Stimulated activated CD4-positive, alpha-beta T cell treated with anti-CD3 and anti-CD28 coated beads, Interleukin-12 subunit alpha, Interleukin-12 subunit beta, amount 100 ng/mL, for 24 hours (primary cell): ENCODE data around the gene PTBP1.
"Not testable (repeated sequence)": the region's sequence is repeated elsewhere in the genome, so short reads cannot be mapped to it uniquely, and the experiment has no call there.

Experiments
- DNase-seq, 2 experiments: peaks; one replicate each; pipeline ENCODE4 v3.0.0-alpha.2; 2020; ENCODE audit warnings: low read depth in 2 of 2

Gene PTBP1

GRCh38 chr19:827710-828321 lies 30.6 kb downstream of the PTBP1 start, which contains the start of gene AZU1:
Gene AZU1, plus strand, starts transcription at chr19:827837. Its CDS starts 10 bp downstream, at chr19:827847.
- DNase-seq, result no peak

GRCh38 chr19:829129-829758 lies 32.0 kb downstream of the PTBP1 start:
- no peak for DNase-seq

GRCh38 chr19:831407-832369 lies 34.4 kb downstream of the PTBP1 start:
- DNase-seq, result no peak

- no peak for DNase-seq
Measured at GRCh38 chr19:834216-834615, 37.0 kb downstream of the PTBP1 start.

GRCh38 chr19:835210-835810 lies 38.1 kb downstream of the PTBP1 start:
- no peak for DNase-seq

- no peak for DNase-seq
Measured at GRCh38 chr19:840519-841206, 43.4 kb downstream of the PTBP1 start, which contains the start of gene PRTN3. Gene PRTN3, plus strand, starts transcription at chr19:840999. Its CDS starts 10 bp downstream, at chr19:841009.

- not testable (repeated sequence) for DNase-seq
Measured at GRCh38 chr19:842802-843179, 45.5 kb downstream of the PTBP1 start.

GRCh38 chr19:843180-843835 lies 46.1 kb downstream of the PTBP1 start:
- no peak for DNase-seq

GRCh38 chr19:843836-844545 lies 46.7 kb downstream of the PTBP1 start:
- DNase-seq, result no peak

- DNase-seq, result no peak
Measured at GRCh38 chr19:844546-844971, 47.3 kb downstream of the PTBP1 start.

- DNase-seq, result no peak
Measured at GRCh38 chr19:845707-846521, 48.7 kb downstream of the PTBP1 start.

GRCh38 chr19:848386-848921 lies 51.2 kb downstream of the PTBP1 start:
- DNase-seq, result no peak

- DNase-seq, result not testable (repeated sequence)
Measured at GRCh38 chr19:849195-849594, 51.9 kb downstream of the PTBP1 start.

- DNase-seq, result no peak
Measured at GRCh38 chr19:850221-850978, 53.1 kb downstream of the PTBP1 start.

- no peak for DNase-seq
Measured at GRCh38 chr19:850979-851335, 53.7 kb downstream of the PTBP1 start.

- DNase-seq, result no peak
Measured at GRCh38 chr19:852136-853013, 55.1 kb downstream of the PTBP1 start, which contains the start of gene ELANE. Gene ELANE, plus strand, starts transcription at chr19:852303. Its CDS starts 26 bp downstream, at chr19:852329.

- no peak for DNase-seq
Measured at GRCh38 chr19:853014-853585, 55.8 kb downstream of the PTBP1 start.
